Panc1 (cell line): Measurements from ENCODE around the gene SNTG2. TPM values are rescaled to one million over a fixed set of nuclear protein-coding genes. Genes with fewer than 3 reads are reported as not detected.

ENCODE experiments used
- ATAC-seq: fragments of 200-7000 bp; cut with Tn5 transposase; 2 replicates; pipeline ENCODE4 v1.9.1; 2020; ENCODE audit warnings: mild to moderate bottlenecking, moderate library complexity
- BruUV-seq: library from RNA; stranded (reverse); fragments of 400-500 nt; replicated peaks from 2 replicates; lab custom pipeline; 2021; lab: Mats Ljungman, UMichigan
- CTCF ChIA-PET: fragments of 300-600 bp; sonication (Branson Sonifier 250); formaldehyde crosslinking; loops from one replicate; lab custom pipeline; 2022; ENCODE audit warnings: antibody characterized with exemption; lab: Charles Lee
- POLR2A ChIA-PET: fragments of 300-600 bp; sonication (Branson Sonifier 250); formaldehyde crosslinking; loops from one replicate; lab custom pipeline; 2022; ENCODE audit warnings: antibody characterized with exemption; lab: Charles Lee
- DNase-seq: peaks from one replicate; pipeline ENCODE4 v3.0.0-alpha.2; 2010; ENCODE audit warnings: low read depth, low spot score
- H3K27ac ChIP-seq: 2 replicates; pipeline ENCODE4 v1.5.1; 2011; ENCODE audit warnings: mild to moderate bottlenecking, low read length, inconsistent platforms
- H3K27me3 ChIP-seq: fragments of 200-500 bp; sonication (Bioruptor generic); 2 replicates; pipeline ENCODE4 v1.6.0; 2014; ENCODE audit warnings: low read length, inconsistent platforms; ENCODE audit not compliant: control insufficient read depth, insufficient read depth
- H3K36me3 ChIP-seq: fragments of 200-500 bp; sonication (Bioruptor generic); 2 replicates; pipeline ENCODE4 v1.5.1; 2014; ENCODE audit warnings: inconsistent platforms, mild to moderate bottlenecking, low read length, moderate library complexity; ENCODE audit not compliant: control insufficient read depth, insufficient read depth
- H3K4me1 ChIP-seq: 2 replicates; pipeline ENCODE4 v1.5.1; 2011; ENCODE audit warnings: inconsistent platforms, mild to moderate bottlenecking, low read length, moderate library complexity; ENCODE audit not compliant: control insufficient read depth, insufficient read depth
- H3K4me3 ChIP-seq, 2 experiments: 2 replicates each; pipeline ENCODE4 v1.5.1; 2011 to 2012; ENCODE audit warnings: low read depth in 2 of 2, low read length in 2 of 2, mild to moderate bottlenecking in 2 of 2, inconsistent platforms in 1 of 2, moderate library complexity in 1 of 2
- H3K9me3 ChIP-seq: fragments of 200-500 bp; sonication (Bioruptor generic); 2 replicates; pipeline ENCODE4 v1.5.1; 2014; ENCODE audit warnings: low read depth, mild to moderate bottlenecking, inconsistent platforms, low read length, moderate library complexity; ENCODE audit not compliant: control insufficient read depth, insufficient read depth
- POLR2AphosphoS5 ChIP-seq: IDR thresholded peaks from 2 replicates; pipeline ENCODE4 v1.6.1; 2012; ENCODE audit warnings: mild to moderate bottlenecking, low read depth, low read length, moderate library complexity
- SIN3A ChIP-seq: IDR thresholded peaks from 2 replicates; pipeline ENCODE4 v1.6.1; 2012; ENCODE audit warnings: low read depth, mild to moderate bottlenecking, low read length, moderate library complexity, borderline replicate concordance; ENCODE audit not compliant: insufficient read depth
- TCF7L2 ChIP-seq: IDR thresholded peaks from 2 replicates; pipeline ENCODE4 v1.6.1; 2011; ENCODE audit warnings: mild to moderate bottlenecking, low read depth, low read length, inconsistent platforms
- in situ Hi-C: cut with HindIII; loops from 2 replicates; pipeline ENCODE4 v1.10.0; 2016; ENCODE audit warnings: low sequenced_read_pairs, low pct_unique_long_range_greater_than_20kb
- intact Hi-C: fragments of 100-400 bp; cut with micrococcal nuclease; formaldehyde crosslinking; loops from one replicate; pipeline ENCODE4 v1.10.0; 2022; ENCODE audit not compliant: unreplicated experiment
- total RNA-seq: library from RNA; stranded (reverse); gene quantifications from one replicate; pipeline ENCODE4 v1.2.1, GENCODE V29; 2021; ENCODE audit not compliant: unreplicated experiment
- TF ChIP-seq, protein P1 (sequence below): fragments of 450-650 bp; IDR thresholded peaks from 2 replicates; pipeline ENCODE4 v1.5.1; 2017; ENCODE audit warnings: mild to moderate bottlenecking
- TF ChIP-seq, protein P2 (sequence below), 2 experiments: IDR thresholded peaks; 2 replicates each; pipeline ENCODE4 v1.6.1; 2011 to 2012; ENCODE audit warnings: low read depth in 2 of 2, control low read depth in 1 of 2, low read length in 1 of 2, mild to moderate bottlenecking in 1 of 2, moderate library complexity in 1 of 2; ENCODE audit not compliant: insufficient read depth in 1 of 2

The SNTG2 gene
- total RNA-seq, 1 experiment from 2014 or later: not detected

DNA sequence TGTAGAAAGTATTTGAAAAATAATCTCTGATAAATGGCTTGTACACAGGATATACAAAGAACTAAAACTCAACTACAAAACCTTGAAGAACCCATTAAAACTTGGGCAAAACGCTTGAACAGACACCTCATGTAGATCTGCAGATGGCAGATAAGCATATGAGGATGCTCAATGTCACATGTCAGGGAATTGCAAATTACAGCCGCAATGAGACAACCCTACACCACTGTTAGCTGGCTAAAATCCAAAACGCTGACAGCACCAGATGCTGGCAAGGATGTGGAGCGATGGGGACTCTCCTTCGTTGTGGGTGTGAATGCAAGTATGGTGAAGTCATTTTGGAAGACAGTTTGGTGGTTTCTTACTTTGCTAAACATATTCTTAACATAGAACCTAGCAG lies 53.7 kb downstream of the SNTG2 start:
- H3K4me3 ChIP-seq: no peak overlapping the region
- ChIA-PET CTCF (no interaction called here), POLR2A (no interaction called here)
- H3K27me3 ChIP-seq: no peaks in the 10 kb centered on the region
- H3K27ac ChIP-seq: no peak overlapping the region
- in situ Hi-C loops (no loop called here), intact Hi-C loops (no loop called here)
- no peaks in the 10 kb centered on the region for H3K9me3 ChIP-seq
- TF ChIP-seq, protein P1, sequence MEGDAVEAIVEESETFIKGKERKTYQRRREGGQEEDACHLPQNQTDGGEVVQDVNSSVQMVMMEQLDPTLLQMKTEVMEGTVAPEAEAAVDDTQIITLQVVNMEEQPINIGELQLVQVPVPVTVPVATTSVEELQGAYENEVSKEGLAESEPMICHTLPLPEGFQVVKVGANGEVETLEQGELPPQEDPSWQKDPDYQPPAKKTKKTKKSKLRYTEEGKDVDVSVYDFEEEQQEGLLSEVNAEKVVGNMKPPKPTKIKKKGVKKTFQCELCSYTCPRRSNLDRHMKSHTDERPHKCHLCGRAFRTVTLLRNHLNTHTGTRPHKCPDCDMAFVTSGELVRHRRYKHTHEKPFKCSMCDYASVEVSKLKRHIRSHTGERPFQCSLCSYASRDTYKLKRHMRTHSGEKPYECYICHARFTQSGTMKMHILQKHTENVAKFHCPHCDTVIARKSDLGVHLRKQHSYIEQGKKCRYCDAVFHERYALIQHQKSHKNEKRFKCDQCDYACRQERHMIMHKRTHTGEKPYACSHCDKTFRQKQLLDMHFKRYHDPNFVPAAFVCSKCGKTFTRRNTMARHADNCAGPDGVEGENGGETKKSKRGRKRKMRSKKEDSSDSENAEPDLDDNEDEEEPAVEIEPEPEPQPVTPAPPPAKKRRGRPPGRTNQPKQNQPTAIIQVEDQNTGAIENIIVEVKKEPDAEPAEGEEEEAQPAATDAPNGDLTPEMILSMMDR: no peak
- TF ChIP-seq, protein P2, sequence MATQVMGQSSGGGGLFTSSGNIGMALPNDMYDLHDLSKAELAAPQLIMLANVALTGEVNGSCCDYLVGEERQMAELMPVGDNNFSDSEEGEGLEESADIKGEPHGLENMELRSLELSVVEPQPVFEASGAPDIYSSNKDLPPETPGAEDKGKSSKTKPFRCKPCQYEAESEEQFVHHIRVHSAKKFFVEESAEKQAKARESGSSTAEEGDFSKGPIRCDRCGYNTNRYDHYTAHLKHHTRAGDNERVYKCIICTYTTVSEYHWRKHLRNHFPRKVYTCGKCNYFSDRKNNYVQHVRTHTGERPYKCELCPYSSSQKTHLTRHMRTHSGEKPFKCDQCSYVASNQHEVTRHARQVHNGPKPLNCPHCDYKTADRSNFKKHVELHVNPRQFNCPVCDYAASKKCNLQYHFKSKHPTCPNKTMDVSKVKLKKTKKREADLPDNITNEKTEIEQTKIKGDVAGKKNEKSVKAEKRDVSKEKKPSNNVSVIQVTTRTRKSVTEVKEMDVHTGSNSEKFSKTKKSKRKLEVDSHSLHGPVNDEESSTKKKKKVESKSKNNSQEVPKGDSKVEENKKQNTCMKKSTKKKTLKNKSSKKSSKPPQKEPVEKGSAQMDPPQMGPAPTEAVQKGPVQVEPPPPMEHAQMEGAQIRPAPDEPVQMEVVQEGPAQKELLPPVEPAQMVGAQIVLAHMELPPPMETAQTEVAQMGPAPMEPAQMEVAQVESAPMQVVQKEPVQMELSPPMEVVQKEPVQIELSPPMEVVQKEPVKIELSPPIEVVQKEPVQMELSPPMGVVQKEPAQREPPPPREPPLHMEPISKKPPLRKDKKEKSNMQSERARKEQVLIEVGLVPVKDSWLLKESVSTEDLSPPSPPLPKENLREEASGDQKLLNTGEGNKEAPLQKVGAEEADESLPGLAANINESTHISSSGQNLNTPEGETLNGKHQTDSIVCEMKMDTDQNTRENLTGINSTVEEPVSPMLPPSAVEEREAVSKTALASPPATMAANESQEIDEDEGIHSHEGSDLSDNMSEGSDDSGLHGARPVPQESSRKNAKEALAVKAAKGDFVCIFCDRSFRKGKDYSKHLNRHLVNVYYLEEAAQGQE (IDR thresholded peaks at IDR 0.05; ENCODE audit: insufficient read depth in 1 of 2, low read depth in 2 of 2, low read length in 1 of 2): no peak
- TF ChIP-seq SIN3A (no peak), POLR2AphosphoS5 (no peak), TCF7L2 (no peak)
- DNase-seq: no peak
- ATAC-seq: no peak
- no TSS peak for BruUV-seq
- no peaks in the 10 kb centered on the region for H3K36me3 ChIP-seq
- H3K4me1 ChIP-seq: no peaks in the 10 kb centered on the region

DNA sequence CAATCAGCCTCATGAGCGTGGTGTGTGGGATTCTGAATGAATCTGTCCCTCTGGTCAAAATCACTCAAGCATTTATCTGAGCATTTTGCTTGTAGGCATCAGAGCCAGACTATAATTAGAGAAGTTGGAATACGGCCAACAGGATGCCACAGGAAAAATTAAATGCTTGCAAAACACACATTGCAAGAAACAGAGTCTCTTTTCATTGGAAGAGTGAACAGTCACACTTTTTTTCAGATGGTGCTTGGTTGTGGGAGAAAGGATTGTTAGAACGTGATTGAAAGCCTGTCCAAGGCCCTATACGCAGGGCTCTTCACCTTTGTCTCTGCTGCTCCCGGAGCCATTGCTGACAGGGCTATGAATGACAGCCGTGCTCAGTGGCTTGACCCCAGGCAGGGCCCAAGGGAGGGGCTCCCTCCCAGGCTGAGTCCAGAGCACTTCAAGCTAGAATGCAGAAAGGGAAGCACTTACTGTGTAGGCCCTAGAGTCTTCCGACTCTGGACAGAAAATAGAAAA lies 59.8 kb downstream of the SNTG2 start:
- ChIA-PET CTCF (no interaction called here), POLR2A (no interaction called here)
- DNase-seq (no peak), ATAC-seq (no peak)
- intact Hi-C loops: no loop called here
- in situ Hi-C loops: no loop called here
- no peak for TF ChIP-seq POLR2AphosphoS5
- TF ChIP-seq, protein P1: no peak
- no peak for TF ChIP-seq TCF7L2
- TF ChIP-seq, protein P2 (IDR thresholded peaks at IDR 0.05; ENCODE audit: insufficient read depth in 1 of 2, low read depth in 2 of 2, low read length in 1 of 2): no peak
- no peak for TF ChIP-seq SIN3A
- Histone ChIP-seq H3K9me3 (no peaks in the 10 kb centered on the region), H3K36me3 (no peaks in the 10 kb centered on the region), H3K27ac (no peak overlapping the region), H3K27me3 (no peaks in the 10 kb centered on the region), H3K4me1 (no peaks in the 10 kb centered on the region), H3K4me3 (no peak overlapping the region)
- no TSS peak for BruUV-seq
